Measurements from ENCODE around the gene SCAMP2. TPM values are rescaled to one million over a fixed set of nuclear protein-coding genes. Genes with fewer than 3 reads are reported as not detected.

The SCAMP2 gene
- total RNA-seq, 2 donors from 2014 or later: 47.5 to 50.9 TPM

DNA sequence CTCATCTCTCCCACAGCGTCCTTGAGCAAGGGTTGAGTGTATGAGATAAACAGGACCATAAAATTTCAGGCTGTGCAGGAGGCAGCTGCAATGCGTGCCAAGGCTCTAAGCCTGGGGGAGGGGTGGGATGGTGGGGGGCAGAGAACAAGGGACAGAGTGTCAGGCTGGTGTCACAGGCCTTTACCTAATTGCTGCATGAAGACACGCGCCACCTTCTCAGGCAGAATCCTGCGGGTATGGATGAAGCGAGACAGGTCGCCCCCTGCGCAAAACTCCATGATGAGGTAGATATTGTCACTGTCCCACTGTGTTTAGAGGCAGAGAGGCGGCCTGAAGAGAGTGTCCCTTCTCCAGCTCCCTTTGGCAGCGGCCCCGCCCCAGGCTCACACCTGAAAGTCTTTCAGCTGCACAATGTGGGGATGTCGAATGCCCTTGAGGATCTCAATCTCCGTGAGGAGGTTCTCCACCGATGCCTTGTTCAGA is 31.2 kb downstream of the SCAMP2 start:
- Histone ChIP-seq H3K4me1 (ENCODE audit: control insufficient read depth, insufficient read depth, low read length) (no peaks in the 10 kb centered on the region), H3K36me3 (ENCODE audit: control insufficient read depth, insufficient read depth, low read length) (peaks cover 9% of the 10 kb centered on the region), H3K9me3 (ENCODE audit: control insufficient read depth, low read length) (no peaks in the 10 kb centered on the region), H3K9ac (ENCODE audit: extremely low read depth, low read length, poor library complexity, severe bottlenecking) (peak overlapping the region; percentile 68), H3K4me3 (ENCODE audit: low read length) (peak overlapping the region; percentile 91), H3K27me3 (ENCODE audit: control insufficient read depth, insufficient read depth, low read length, poor library complexity, severe bottlenecking) (no peaks in the 10 kb centered on the region), H3K27ac (ENCODE audit: low read depth, low read length) (no peak overlapping the region)
- no peaks in the 10 kb centered on the region for H3K27me3 Mint-ChIP-seq (ENCODE audit: insufficient read depth)
- no peaks in the 10 kb centered on the region for H3K9me3 Mint-ChIP-seq
- peaks cover 23% of the 10 kb centered on the region for H3K4me1 Mint-ChIP-seq
- DNase-seq: no peak
- peak overlapping the region; percentile 96 for H3K27ac Mint-ChIP-seq
- peak overlapping the region; percentile 85 for H3K4me3 Mint-ChIP-seq
- 86 to 91% methylated on average over 13 to 14 of the region's 14 CpGs for WGBS, 2 experiments (ENCODE audit: insufficient coverage in 1 of 2, insufficient read length in 1 of 2)
- H3K36me3 Mint-ChIP-seq (ENCODE audit: low read depth): peaks cover 31% of the 10 kb centered on the region
- TF ChIP-seq, protein P1, sequence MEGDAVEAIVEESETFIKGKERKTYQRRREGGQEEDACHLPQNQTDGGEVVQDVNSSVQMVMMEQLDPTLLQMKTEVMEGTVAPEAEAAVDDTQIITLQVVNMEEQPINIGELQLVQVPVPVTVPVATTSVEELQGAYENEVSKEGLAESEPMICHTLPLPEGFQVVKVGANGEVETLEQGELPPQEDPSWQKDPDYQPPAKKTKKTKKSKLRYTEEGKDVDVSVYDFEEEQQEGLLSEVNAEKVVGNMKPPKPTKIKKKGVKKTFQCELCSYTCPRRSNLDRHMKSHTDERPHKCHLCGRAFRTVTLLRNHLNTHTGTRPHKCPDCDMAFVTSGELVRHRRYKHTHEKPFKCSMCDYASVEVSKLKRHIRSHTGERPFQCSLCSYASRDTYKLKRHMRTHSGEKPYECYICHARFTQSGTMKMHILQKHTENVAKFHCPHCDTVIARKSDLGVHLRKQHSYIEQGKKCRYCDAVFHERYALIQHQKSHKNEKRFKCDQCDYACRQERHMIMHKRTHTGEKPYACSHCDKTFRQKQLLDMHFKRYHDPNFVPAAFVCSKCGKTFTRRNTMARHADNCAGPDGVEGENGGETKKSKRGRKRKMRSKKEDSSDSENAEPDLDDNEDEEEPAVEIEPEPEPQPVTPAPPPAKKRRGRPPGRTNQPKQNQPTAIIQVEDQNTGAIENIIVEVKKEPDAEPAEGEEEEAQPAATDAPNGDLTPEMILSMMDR (conservative IDR thresholded peaks at IDR 0.05): no peak

DNA sequence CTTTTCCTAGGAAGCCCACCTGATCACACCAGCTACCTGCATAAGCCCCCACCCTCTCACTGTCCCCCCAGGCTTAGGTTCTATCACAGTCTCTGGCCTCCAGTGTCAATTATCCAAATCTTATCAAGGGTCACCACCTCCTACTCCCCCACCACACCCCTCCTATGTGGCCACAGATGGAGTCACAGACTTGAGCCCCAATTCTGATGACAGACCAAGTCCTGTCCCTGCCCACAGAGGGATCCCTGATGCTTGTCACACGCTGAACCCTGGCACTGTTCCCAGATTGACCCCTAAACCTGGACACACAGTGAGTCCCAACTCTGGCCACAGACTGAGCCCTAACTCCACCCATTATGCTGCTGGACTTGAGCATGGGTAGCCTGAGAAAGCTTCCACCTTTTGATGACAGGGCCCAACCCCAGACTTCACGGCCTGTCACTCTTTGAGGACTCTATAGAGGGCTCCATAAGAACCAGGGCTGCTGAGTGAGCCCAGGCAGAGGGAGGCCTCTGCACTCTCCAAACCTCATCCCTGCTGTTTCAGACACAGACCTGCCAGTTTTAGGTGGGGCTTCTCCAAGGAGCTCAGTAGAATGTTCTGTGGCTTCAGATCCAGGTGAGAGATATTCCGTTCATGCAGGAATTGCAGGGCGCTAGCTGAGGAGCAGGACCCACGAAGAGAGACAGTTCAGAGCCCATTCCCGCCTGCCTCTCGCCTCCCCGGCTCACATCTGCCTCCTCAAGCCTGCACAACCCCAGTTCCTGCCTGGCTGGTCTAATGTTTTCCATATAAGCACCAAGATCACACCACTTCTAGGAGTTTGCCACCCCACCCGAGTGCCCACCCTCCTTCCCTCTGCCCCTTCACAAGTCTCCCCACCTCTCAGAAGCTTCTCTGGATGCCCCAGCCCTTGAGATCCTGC is 32.1 kb downstream of the SCAMP2 start:
- Histone ChIP-seq H3K27me3 (ENCODE audit: control insufficient read depth, insufficient read depth, low read length, poor library complexity, severe bottlenecking) (no peaks in the 10 kb centered on the region), H3K4me1 (ENCODE audit: control insufficient read depth, insufficient read depth, low read length) (no peaks in the 10 kb centered on the region), H3K4me3 (ENCODE audit: low read length) (no peak overlapping the region), H3K9ac (ENCODE audit: extremely low read depth, low read length, poor library complexity, severe bottlenecking) (no peak overlapping the region), H3K36me3 (ENCODE audit: control insufficient read depth, insufficient read depth, low read length) (peaks cover 5% of the 10 kb centered on the region), H3K27ac (ENCODE audit: low read depth, low read length) (no peak overlapping the region), H3K9me3 (ENCODE audit: control insufficient read depth, low read length) (no peaks in the 10 kb centered on the region)
- H3K36me3 Mint-ChIP-seq (ENCODE audit: low read depth): peaks cover 28% of the 10 kb centered on the region
- H3K9me3 Mint-ChIP-seq: no peaks in the 10 kb centered on the region
- 92 to 99% methylated on average over 8 to 9 of the region's 9 CpGs for WGBS, 2 experiments (ENCODE audit: insufficient coverage in 1 of 2, insufficient read length in 1 of 2)
- TF ChIP-seq, protein P1 (conservative IDR thresholded peaks at IDR 0.05): no peak
- H3K27me3 Mint-ChIP-seq (ENCODE audit: insufficient read depth): no peaks in the 10 kb centered on the region
- no peak for DNase-seq
- H3K4me3 Mint-ChIP-seq: peak overlapping the region; percentile 26
- H3K4me1 Mint-ChIP-seq: peaks cover 23% of the 10 kb centered on the region
- no peak overlapping the region for H3K27ac Mint-ChIP-seq

DNA sequence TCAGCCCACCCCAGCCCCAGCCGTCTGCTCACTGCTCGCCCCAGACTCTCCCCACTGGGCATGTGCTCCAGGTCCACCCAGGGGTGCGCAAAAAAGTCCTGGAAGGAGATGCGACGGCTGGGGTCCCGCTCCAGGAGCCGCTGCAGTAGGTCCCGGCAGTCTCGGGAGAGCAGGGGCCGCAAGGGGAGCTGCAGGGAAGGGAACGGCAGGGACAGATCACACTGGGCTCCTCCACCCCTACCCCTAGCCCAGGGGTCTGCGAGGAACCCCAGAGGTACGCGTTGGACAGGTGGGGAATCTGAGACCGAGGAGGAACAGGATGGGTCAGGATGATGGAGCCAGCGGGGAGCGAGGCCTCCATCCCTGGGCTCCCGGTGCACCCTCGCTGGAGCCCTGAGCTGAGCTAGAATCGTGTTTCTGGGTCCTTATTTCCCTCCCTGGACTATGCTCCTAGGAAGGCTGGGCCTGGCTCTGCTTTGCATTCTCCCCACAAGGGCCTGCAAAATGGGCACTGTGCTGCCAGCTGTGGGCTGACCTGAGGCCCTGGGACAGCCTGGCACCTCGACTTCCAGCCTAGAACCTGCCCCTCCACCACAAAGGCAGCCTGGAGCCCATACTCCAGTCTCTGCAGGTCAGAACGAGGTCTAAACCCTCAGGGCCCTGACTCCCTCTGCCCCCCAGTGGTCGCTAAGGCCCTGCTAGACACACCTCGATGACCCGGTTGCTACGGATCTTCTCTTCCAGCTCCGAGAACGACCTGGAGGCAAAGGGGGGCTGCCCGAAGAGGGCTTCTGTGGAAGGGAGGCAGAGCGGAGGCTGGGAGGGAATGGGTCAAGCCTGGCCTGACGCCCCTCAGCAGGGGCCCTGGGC is 33.4 kb downstream of the SCAMP2 start:
- peaks cover 5% of the 10 kb centered on the region for H3K36me3 ChIP-seq (ENCODE audit: control insufficient read depth, insufficient read depth, low read length)
- H3K4me1 ChIP-seq (ENCODE audit: control insufficient read depth, insufficient read depth, low read length): no peaks in the 10 kb centered on the region
- Mint-ChIP-seq H3K36me3 (ENCODE audit: low read depth) (peaks cover 20% of the 10 kb centered on the region), H3K4me1 (peaks cover 24% of the 10 kb centered on the region), H3K4me3 (no peak overlapping the region), H3K27ac (peak overlapping the region; percentile 88), H3K27me3 (ENCODE audit: insufficient read depth) (no peaks in the 10 kb centered on the region), H3K9me3 (no peaks in the 10 kb centered on the region)
- WGBS, 2 experiments (ENCODE audit: insufficient coverage in 1 of 2, insufficient read length in 1 of 2): 87 to 88% methylated on average over 21 to 31 of the region's 31 CpGs
- H3K27me3 ChIP-seq (ENCODE audit: control insufficient read depth, insufficient read depth, low read length, poor library complexity, severe bottlenecking): no peaks in the 10 kb centered on the region
- H3K27ac ChIP-seq (ENCODE audit: low read depth, low read length): no peak overlapping the region
- no peak overlapping the region for H3K4me3 ChIP-seq (ENCODE audit: low read length)
- H3K9me3 ChIP-seq (ENCODE audit: control insufficient read depth, low read length): no peaks in the 10 kb centered on the region
- DNase-seq: peak; percentile 78
- TF ChIP-seq, protein P1 (conservative IDR thresholded peaks at IDR 0.05): peak; percentile 56
- no peak overlapping the region for H3K9ac ChIP-seq (ENCODE audit: extremely low read depth, low read length, poor library complexity, severe bottlenecking)
